ENCODE data around the gene CRELD2. TPM values are rescaled to one million over a fixed set of nuclear protein-coding genes. Genes with fewer than 3 reads are reported as not detected.
A peak's percentile ranks its signal among the peaks of the same experiment; 100 is the strongest.

CRELD2 gene
- total and polyA plus RNA-seq, 2 of the 13 experiments (the other 11 are each of a cell fraction or from before 2014, with no cell fraction given) = 17.2 to 44.7 TPM

GRCh38 chr22:49943771-49944398 is 25.5 kb downstream of the CRELD2 start (continued):
- 0 out of 2 replicates have a peak, but pooled peaks have one; percentile 22 for TF ChIP-seq IKZF5 (CRISPR knock-in tag; IDR thresholded peaks at IDR 0.05)
- TF ChIP-seq ZNF280B (CRISPR knock-in tag; IDR thresholded peaks at IDR 0.05; ENCODE audit: borderline replicate concordance) = no peak; the same call in 1 of the 2 replicates
- peak; percentile 25 for TF ChIP-seq ZFP36 (IDR thresholded peaks at IDR 0.05; ENCODE audit: borderline replicate concordance, low read depth, low read length, partially characterized antibody)
- TF ChIP-seq ZNF574 (CRISPR knock-in tag; IDR thresholded peaks at IDR 0.05) = no peak
- TF ChIP-seq MAX (IDR thresholded peaks at IDR 0.05) = peak; percentile 4; the same call in 1 of the 2 replicates

Measured in HepG2 (cell line).